ENCODE measurements around the gene HID1. TPM values are rescaled to one million over a fixed set of nuclear protein-coding genes. Genes with fewer than 3 reads are reported as not detected.

HID1 gene
- total and polyA plus RNA-seq, 2 experiments from 2014 or later, result 8.7 to 10.9 TPM

- Histone ChIP-seq H4K20me1 (replicated peaks; ENCODE audit: insufficient read depth) (no peaks in the 10 kb centered on the region), H3K4me1 (ENCODE audit: insufficient read depth) (peaks cover 20% of the 10 kb centered on the region), H2AFZ (peak overlapping the region; percentile 100), H3K4me3 (peak overlapping the region; percentile 88), H3K27ac (ENCODE audit: low read depth) (peak overlapping the region; percentile 100), H3K4me2 (peak overlapping the region; percentile 99), H3K27me3 (ENCODE audit: insufficient read depth) (no peaks in the 10 kb centered on the region), H3K79me2 (replicated peaks; ENCODE audit: insufficient read depth) (peaks cover 16% of the 10 kb centered on the region), H3F3A (replicated peaks; ENCODE audit: low read depth) (peaks cover 14% of the 10 kb centered on the region), H3K9me2 (ENCODE audit: insufficient read depth) (no peaks in the 10 kb centered on the region), H3K36me3 (ENCODE audit: insufficient read depth) (no peaks in the 10 kb centered on the region)
- DNase-seq (ENCODE audit: low spot score) (peak; percentile 42), ATAC-seq (no peak)
- H3K27me3 Mint-ChIP-seq (ENCODE audit: insufficient read depth, low read depth, poor library complexity), result peaks cover 4% of the 10 kb centered on the region
- TF ChIP-seq ZNF331 (CRISPR knock-in tag; IDR thresholded peaks at IDR 0.05; ENCODE audit: low read depth) (no peak), POLR2AphosphoS5 (IDR thresholded peaks at IDR 0.05; ENCODE audit: low read depth) (no peak), NANOG (IDR thresholded peaks at IDR 0.05; ENCODE audit: borderline replicate concordance) (no peak)
- TF ChIP-seq, protein P1, sequence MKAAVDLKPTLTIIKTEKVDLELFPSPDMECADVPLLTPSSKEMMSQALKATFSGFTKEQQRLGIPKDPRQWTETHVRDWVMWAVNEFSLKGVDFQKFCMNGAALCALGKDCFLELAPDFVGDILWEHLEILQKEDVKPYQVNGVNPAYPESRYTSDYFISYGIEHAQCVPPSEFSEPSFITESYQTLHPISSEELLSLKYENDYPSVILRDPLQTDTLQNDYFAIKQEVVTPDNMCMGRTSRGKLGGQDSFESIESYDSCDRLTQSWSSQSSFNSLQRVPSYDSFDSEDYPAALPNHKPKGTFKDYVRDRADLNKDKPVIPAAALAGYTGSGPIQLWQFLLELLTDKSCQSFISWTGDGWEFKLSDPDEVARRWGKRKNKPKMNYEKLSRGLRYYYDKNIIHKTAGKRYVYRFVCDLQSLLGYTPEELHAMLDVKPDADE (IDR thresholded peaks at IDR 0.05), result no peak
- peaks cover 26% of the 10 kb centered on the region for H3K4me1 Mint-ChIP-seq
- peak overlapping the region; percentile 84 for H3K4me3 Mint-ChIP-seq
- peak overlapping the region; percentile 96 for H3K27ac Mint-ChIP-seq
- H3K9me3 Mint-ChIP-seq, result no peaks in the 10 kb centered on the region; the same call in 1 of the 3 replicates
- peaks cover 13% of the 10 kb centered on the region; the same call in 2 of the 3 replicates for H3K36me3 Mint-ChIP-seq (ENCODE audit: low read depth)
Measured at GRCh38 chr17:75011401-75012095, 39.0 kb upstream of the HID1 start.

GRCh38 chr17:75010683-75011400 lies 38.3 kb upstream of the HID1 start:
- H3K4me3 ChIP-seq, result no peak overlapping the region
- H3K27ac ChIP-seq (ENCODE audit: low read depth), result no peak overlapping the region
- H3K4me1 Mint-ChIP-seq, result peaks cover 26% of the 10 kb centered on the region
- DNase-seq (ENCODE audit: low spot score) (peak; percentile 58), ATAC-seq (no peak)
- H3K9me3 Mint-ChIP-seq, result no peaks in the 10 kb centered on the region; the same call in 1 of the 3 replicates
- H3K4me3 Mint-ChIP-seq, result peak overlapping the region; percentile 84
- H2AFZ ChIP-seq, result no peak overlapping the region
- H3K9me2 ChIP-seq (ENCODE audit: insufficient read depth), result no peaks in the 10 kb centered on the region
- H3K27me3 Mint-ChIP-seq (ENCODE audit: insufficient read depth, low read depth, poor library complexity), result peaks cover 4% of the 10 kb centered on the region
- peaks cover 20% of the 10 kb centered on the region for H3K4me1 ChIP-seq (ENCODE audit: insufficient read depth)
- no peak overlapping the region for H3K27ac Mint-ChIP-seq
- H3K4me2 ChIP-seq, result no peak overlapping the region
- no peak for TF ChIP-seq NANOG (IDR thresholded peaks at IDR 0.05; ENCODE audit: borderline replicate concordance)
- no peak for TF ChIP-seq JUNB (IDR thresholded peaks at IDR 0.05; ENCODE audit: unreplicated experiment)
- TF ChIP-seq, protein P2, sequence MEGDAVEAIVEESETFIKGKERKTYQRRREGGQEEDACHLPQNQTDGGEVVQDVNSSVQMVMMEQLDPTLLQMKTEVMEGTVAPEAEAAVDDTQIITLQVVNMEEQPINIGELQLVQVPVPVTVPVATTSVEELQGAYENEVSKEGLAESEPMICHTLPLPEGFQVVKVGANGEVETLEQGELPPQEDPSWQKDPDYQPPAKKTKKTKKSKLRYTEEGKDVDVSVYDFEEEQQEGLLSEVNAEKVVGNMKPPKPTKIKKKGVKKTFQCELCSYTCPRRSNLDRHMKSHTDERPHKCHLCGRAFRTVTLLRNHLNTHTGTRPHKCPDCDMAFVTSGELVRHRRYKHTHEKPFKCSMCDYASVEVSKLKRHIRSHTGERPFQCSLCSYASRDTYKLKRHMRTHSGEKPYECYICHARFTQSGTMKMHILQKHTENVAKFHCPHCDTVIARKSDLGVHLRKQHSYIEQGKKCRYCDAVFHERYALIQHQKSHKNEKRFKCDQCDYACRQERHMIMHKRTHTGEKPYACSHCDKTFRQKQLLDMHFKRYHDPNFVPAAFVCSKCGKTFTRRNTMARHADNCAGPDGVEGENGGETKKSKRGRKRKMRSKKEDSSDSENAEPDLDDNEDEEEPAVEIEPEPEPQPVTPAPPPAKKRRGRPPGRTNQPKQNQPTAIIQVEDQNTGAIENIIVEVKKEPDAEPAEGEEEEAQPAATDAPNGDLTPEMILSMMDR (conservative IDR thresholded peaks at IDR 0.05; ENCODE audit: low read depth in 2 of 2), result peak in 1 of 2 experiments; percentile 22; a peak in 1 of 4 replicates
- TF ChIP-seq EZH2 (IDR thresholded peaks at IDR 0.05; ENCODE audit: low read depth, unreplicated experiment), result no peak
- no peak for TF ChIP-seq STAT1 (IDR thresholded peaks at IDR 0.05; ENCODE audit: unreplicated experiment)
- no peak for TF ChIP-seq POLR2AphosphoS5 (IDR thresholded peaks at IDR 0.05; ENCODE audit: low read depth)
- H3K27me3 ChIP-seq (ENCODE audit: insufficient read depth), result no peaks in the 10 kb centered on the region
- H3K36me3 ChIP-seq (ENCODE audit: insufficient read depth), result no peaks in the 10 kb centered on the region
- peaks cover 14% of the 10 kb centered on the region for H3F3A ChIP-seq (replicated peaks; ENCODE audit: low read depth)
- peaks cover 16% of the 10 kb centered on the region for H3K79me2 ChIP-seq (replicated peaks; ENCODE audit: insufficient read depth)
- no peaks in the 10 kb centered on the region; the same call in 1 of the 2 replicates for H4K20me1 ChIP-seq (replicated peaks; ENCODE audit: insufficient read depth)
- H3K36me3 Mint-ChIP-seq (ENCODE audit: low read depth), result peaks cover 9% of the 10 kb centered on the region; the same call in 2 of the 3 replicates

Data from GM23338 (cell line).